HEK293T (cell line): Measurements from ENCODE around the gene LRRC75A.

Source experiments
- CTCF ChIA-PET: fragments of 350-600 bp; formaldehyde crosslinking; extraction: SDS; loops from one replicate; lab custom pipeline; 2021; ENCODE audit warnings: antibody characterized with exemption, inconsistent platforms; lab: Yijun Ruan, JAX
- POLR2A ChIA-PET: fragments of 350-600 bp; formaldehyde crosslinking; extraction: SDS; loops from one replicate; lab custom pipeline; 2020; ENCODE audit warnings: antibody characterized with exemption, inconsistent platforms; lab: Yijun Ruan, JAX
- DNase-seq: peaks from one replicate; pipeline ENCODE4 v3.0.0; 2012; ENCODE audit warnings: mixed read lengths; ENCODE audit errors: extremely low spot score
- ARNT ChIP-seq: fragments of 450-650 bp; IDR thresholded peaks from 2 replicates; pipeline ENCODE4 v1.6.1; 2017; ENCODE audit warnings: mild to moderate bottlenecking
- BHLHE40 ChIP-seq: fragments of 450-650 bp; IDR thresholded peaks from 2 replicates; pipeline ENCODE4 v1.6.1; 2016; ENCODE audit warnings: mild to moderate bottlenecking, moderate library complexity, borderline replicate concordance
- CTBP1 ChIP-seq: fragments of 450-650 bp; IDR thresholded peaks from 2 replicates; pipeline ENCODE4 v1.6.1; 2016; ENCODE audit warnings: borderline replicate concordance
- ELF4 ChIP-seq: fragments of 450-650 bp; IDR thresholded peaks from 2 replicates; pipeline ENCODE4 v1.6.1; 2017; ENCODE audit warnings: antibody characterized with exemption
- FOXA1 ChIP-seq: fragments of 450-650 bp; IDR thresholded peaks from 2 replicates; pipeline ENCODE4 v1.6.1; 2016; ENCODE audit warnings: mild to moderate bottlenecking
- FOXK2 ChIP-seq: fragments of 450-650 bp; IDR thresholded peaks from 2 replicates; pipeline ENCODE4 v1.6.1; 2016; ENCODE audit warnings: mild to moderate bottlenecking
- FOXM1 ChIP-seq: fragments of 450-650 bp; IDR thresholded peaks from 2 replicates; pipeline ENCODE4 v1.6.1; 2017; ENCODE audit warnings: mild to moderate bottlenecking, borderline replicate concordance
- HDGF ChIP-seq: fragments of 450-650 bp; IDR thresholded peaks from 2 replicates; pipeline ENCODE4 v1.6.1; 2017; ENCODE audit warnings: antibody characterized with exemption, borderline replicate concordance
- L3MBTL2 ChIP-seq: fragments of 450-650 bp; conservative IDR thresholded peaks from 2 replicates; pipeline ENCODE4 v1.6.1; 2016; ENCODE audit warnings: mild to moderate bottlenecking
- LEF1 ChIP-seq: fragments of 450-650 bp; IDR thresholded peaks from 2 replicates; pipeline ENCODE4 v1.6.1; 2017; ENCODE audit warnings: mild to moderate bottlenecking, borderline replicate concordance
- NFRKB ChIP-seq: fragments of 450-650 bp; IDR thresholded peaks from 2 replicates; pipeline ENCODE4 v1.6.1; 2016; ENCODE audit warnings: mild to moderate bottlenecking, moderate library complexity
- SP1 ChIP-seq: fragments of 450-650 bp; IDR thresholded peaks from 2 replicates; pipeline ENCODE4 v1.6.1; 2017
- SUZ12 ChIP-seq: fragments of 450-650 bp; IDR thresholded peaks from 2 replicates; pipeline ENCODE4 v1.6.1; 2016; ENCODE audit warnings: mild to moderate bottlenecking
- TARDBP ChIP-seq: fragments of 450-650 bp; IDR thresholded peaks from 2 replicates; pipeline ENCODE4 v1.6.1; 2016
- ZNF384 ChIP-seq: fragments of 450-650 bp; IDR thresholded peaks from 2 replicates; pipeline ENCODE4 v1.6.1; 2016
- TF ChIP-seq, protein P1 (sequence below): fragments of 450-650 bp; IDR thresholded peaks from 2 replicates; pipeline ENCODE4 v1.6.1; 2016

The LRRC75A gene

DNA sequence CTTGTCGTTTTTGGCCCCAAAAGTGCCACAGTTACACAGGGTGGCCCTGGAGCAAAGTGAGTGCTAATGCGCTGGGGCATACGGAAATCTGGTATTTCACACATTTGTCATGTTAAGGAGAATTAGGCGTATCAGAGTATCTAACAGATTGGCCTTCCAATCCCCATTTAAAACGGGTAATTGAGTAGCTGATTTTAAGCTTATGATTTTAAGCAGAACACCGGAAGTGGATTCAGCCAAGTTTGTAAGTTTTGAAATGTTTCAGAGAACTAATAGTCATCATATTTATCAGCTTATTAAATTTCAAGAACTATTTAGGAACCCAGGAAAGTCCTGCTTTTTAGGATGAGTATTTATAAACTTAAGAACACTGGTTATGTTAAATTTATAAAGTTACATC, 19.5 kb downstream of the LRRC75A start:
- ChIA-PET CTCF (interaction anchor here (0.6 to 1.6 kb wide), 2 partner anchors 16 to 49 kb away, joined by 3 read pairs; no protein-coding TSS in a partner anchor), POLR2A (interaction anchor here (2.2 kb wide), 1 partner anchor 34 kb away, joined by 7 read pairs; no protein-coding TSS in a partner anchor)
- DNase-seq: no peak
- TF ChIP-seq ELF4: no peak
- TF ChIP-seq FOXA1: no peak
- no peak for TF ChIP-seq NFRKB
- no peak for TF ChIP-seq L3MBTL2

DNA sequence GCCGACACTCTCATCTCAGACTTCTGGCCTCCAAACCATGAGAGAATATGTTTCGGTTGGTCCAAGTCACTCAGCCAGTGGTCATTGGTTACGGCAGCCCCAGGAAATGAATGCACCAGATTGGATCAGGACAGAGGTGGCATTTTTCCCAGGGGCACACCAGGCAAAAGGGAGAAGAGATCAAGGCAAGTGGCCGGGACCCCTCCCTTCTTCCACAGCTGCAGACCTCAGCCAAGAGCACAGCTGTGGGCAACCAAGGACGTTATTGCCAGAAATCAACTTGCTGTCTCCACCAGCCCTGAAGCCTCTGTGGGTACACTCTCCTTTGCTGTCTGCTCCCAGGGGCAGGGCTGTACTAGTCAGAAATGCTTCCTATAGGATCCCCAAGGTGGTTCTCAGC, 20.7 kb downstream of the LRRC75A start:
- no peak for DNase-seq
- CTCF ChIA-PET: no interaction called here
- no peak for TF ChIP-seq FOXK2
- no peak for TF ChIP-seq LEF1
- no peak for TF ChIP-seq CTBP1
- TF ChIP-seq ARNT: no peak
- no peak for TF ChIP-seq HDGF
- no peak for TF ChIP-seq NFRKB
- no peak for TF ChIP-seq BHLHE40
- TF ChIP-seq L3MBTL2: no peak
- no peak for TF ChIP-seq ELF4
- no peak for TF ChIP-seq SP1
- TF ChIP-seq, protein P1, sequence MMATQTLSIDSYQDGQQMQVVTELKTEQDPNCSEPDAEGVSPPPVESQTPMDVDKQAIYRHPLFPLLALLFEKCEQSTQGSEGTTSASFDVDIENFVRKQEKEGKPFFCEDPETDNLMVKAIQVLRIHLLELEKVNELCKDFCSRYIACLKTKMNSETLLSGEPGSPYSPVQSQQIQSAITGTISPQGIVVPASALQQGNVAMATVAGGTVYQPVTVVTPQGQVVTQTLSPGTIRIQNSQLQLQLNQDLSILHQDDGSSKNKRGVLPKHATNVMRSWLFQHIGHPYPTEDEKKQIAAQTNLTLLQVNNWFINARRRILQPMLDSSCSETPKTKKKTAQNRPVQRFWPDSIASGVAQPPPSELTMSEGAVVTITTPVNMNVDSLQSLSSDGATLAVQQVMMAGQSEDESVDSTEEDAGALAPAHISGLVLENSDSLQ: no peak
- no peak for TF ChIP-seq FOXM1
- TF ChIP-seq SUZ12: no peak
- TF ChIP-seq FOXA1: no peak
- TF ChIP-seq ZNF384: no peak
- TF ChIP-seq TARDBP: no peak
- POLR2A ChIA-PET: interaction anchor here (2.2 kb wide), 1 partner anchor 32 kb away, joined by 7 read pairs; no protein-coding TSS in a partner anchor

DNA sequence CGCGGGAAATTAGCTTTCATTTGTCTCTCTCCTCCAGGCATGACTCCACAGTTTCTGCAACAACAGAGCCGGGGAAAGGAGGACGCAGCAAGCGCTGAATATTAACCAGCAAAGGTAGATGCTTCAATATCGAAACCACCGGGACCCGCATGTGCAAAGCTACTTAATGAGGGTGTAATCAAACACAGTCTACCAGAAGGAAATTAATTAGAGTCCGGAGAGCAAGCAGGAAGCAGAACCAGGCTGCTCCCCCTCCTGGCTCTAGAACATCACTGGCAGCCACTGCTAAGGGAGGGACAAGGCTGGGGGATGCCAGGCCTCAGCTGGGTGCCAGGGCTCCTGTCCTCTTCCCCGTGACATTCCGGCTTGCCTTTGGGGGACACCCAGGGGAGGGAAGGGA, 21.7 kb downstream of the LRRC75A start:
- no peak for DNase-seq
- ChIA-PET POLR2A (no interaction called here), CTCF (no interaction called here)
- TF ChIP-seq TARDBP (no peak), SP1 (no peak), ZNF384 (no peak), BHLHE40 (no peak), SUZ12 (no peak), LEF1 (no peak), ARNT (no peak), FOXA1 (no peak), CTBP1 (no peak)
- TF ChIP-seq, protein P1: no peak

DNA sequence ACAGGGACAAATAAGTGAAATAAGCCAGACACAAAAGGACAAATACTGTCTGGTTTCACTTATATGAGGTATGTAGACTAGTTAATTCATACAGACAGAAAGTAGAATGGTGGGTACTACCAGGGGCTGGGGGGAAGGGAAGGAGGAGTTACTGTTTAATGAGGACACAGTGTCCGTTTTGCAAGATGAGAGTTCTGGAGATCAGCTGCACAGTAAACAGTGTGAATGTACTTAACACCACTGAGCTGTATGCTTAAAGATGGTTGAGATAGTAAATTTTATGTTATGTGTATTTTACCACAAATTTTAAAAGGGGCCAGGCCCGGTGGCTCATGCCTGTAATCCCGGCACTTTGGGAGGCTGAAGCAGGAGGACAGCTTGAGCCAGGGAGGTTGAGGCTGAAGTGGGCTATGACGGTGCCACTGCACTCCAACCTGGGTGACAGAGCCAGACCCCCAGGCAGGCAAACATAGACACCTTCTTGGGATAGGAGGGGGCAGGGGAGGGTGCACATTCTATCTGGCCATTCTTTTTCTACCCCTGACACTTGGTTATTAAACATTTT, 23.5 kb downstream of the LRRC75A start:
- TF ChIP-seq ARNT (no peak), ZNF384 (no peak), FOXA1 (no peak), FOXM1 (no peak), BHLHE40 (no peak), LEF1 (no peak), HDGF (no peak), SP1 (no peak), FOXK2 (no peak), SUZ12 (no peak), TARDBP (no peak), ELF4 (no peak), NFRKB (no peak)
- DNase-seq: no peak
- ChIA-PET CTCF (no interaction called here), POLR2A (no interaction called here)

DNA sequence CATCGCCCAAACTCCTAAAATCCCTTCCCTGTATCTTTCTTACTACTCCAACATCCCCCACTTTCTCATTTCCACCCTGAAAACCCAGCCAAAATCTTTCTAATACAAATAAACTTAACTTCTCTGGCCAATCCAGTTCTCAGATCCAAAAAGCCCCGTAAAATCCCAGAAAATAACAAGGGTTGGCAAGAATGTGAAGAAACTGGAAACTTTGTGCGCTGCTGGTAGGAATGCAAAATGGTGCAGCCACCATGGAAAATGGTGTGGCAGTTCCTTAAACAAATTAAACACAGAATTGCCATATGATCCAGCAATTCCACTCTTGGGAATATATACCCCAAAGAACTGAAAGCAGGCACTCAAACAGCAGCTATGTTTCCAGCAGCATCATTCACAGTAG, 24.1 kb downstream of the LRRC75A start:
- TF ChIP-seq HDGF: no peak
- no peak for TF ChIP-seq SUZ12
- TF ChIP-seq, protein P1: no peak
- TF ChIP-seq ELF4: no peak
- ChIA-PET CTCF (no interaction called here), POLR2A (no interaction called here)
- DNase-seq: no peak

DNA sequence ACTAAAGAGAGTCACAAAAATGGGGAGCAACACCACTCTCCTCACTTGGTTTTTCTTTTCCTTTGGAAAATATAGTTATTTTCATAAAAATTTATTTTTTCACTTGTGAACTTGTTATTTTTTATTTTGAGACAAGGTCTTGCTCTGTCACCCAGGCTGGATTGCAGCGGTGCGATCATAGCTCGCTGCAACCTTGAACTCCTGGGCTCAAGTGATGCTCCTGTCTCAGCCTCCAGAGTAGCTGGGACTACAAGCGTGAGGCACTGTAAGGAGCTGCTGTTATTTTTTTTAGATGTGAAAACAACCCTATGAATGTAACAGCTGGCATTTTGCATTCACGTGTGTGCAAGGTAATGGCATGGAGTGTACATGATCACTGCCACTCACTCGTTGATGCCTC, 24.9 kb downstream of the LRRC75A start:
- ChIA-PET POLR2A (no interaction called here), CTCF (no interaction called here)
- TF ChIP-seq L3MBTL2 (no peak), HDGF (no peak), FOXK2 (no peak), SUZ12 (no peak), LEF1 (no peak), FOXM1 (no peak), FOXA1 (no peak), TARDBP (no peak), ZNF384 (no peak)
- TF ChIP-seq, protein P1: no peak
- DNase-seq: no peak
